ENCODE measurements around the gene CHAF1A.

- TF ChIP-seq POLR2A (IDR thresholded peaks at IDR 0.05) (no peak), CTCF (IDR thresholded peaks at IDR 0.05 in 8 of 11, conservative IDR thresholded peaks at IDR 0.05 in 3 of 11) (no peak), POLR2AphosphoS5 (IDR thresholded peaks at IDR 0.05) (no peak)
Observed at GRCh38 chr19:4487572-4487971, 85.1 kb downstream of the CHAF1A start.
